HEK293 (cell line): ENCODE data around the gene LACRT.

Experiments used
- CTCF ChIA-PET: fragments of 350-600 bp; formaldehyde crosslinking; extraction: SDS; loops from one replicate; lab custom pipeline; 2021; ENCODE audit warnings: antibody characterized with exemption; lab: Yijun Ruan, JAX
- POLR2A ChIA-PET: fragments of 300-600 bp; formaldehyde crosslinking; extraction: SDS; loops from one replicate; lab custom pipeline; 2020; ENCODE audit warnings: antibody characterized with exemption, inconsistent platforms; lab: Yijun Ruan, JAX
- H3K27ac ChIP-seq: fragments of 200-500 bp; sonication (Bioruptor generic); 2 replicates; pipeline ENCODE4 v1.5.1; 2014; ENCODE audit warnings: low read depth, low read length, control low read depth, inconsistent platforms; ENCODE audit errors: extremely low read depth
- H3K36me3 ChIP-seq, 2 experiments: fragments of 200-500 bp in 1 of 2; sonication (Bioruptor generic) in 1 of 2; 1 replicate in 1 of 2; 2 replicates in 1 of 2; pipeline ENCODE4 v1.5.1; 2014 to 2017; ENCODE audit warnings: inconsistent platforms in 2 of 2, low read length in 2 of 2; ENCODE audit not compliant: control insufficient read depth in 2 of 2, insufficient read depth in 1 of 2
- H3K4me1 ChIP-seq: fragments of 200-500 bp; sonication (Bioruptor generic); 2 replicates; pipeline ENCODE4 v1.5.1; 2014; ENCODE audit warnings: mild to moderate bottlenecking, low read length, inconsistent platforms; ENCODE audit not compliant: control insufficient read depth, insufficient read depth
- H3K4me3 ChIP-seq: 2 replicates; pipeline ENCODE4 v1.5.1; 2011; ENCODE audit warnings: low read depth, mild to moderate bottlenecking, control low read depth, low read length, moderate library complexity
- H3K9me3 ChIP-seq: fragments of 200-500 bp; sonication (Bioruptor generic); 2 replicates; pipeline ENCODE4 v1.5.1; 2014; ENCODE audit warnings: low read depth, low read length, inconsistent platforms; ENCODE audit not compliant: control insufficient read depth, insufficient read depth
- ATF2 ChIP-seq: fragments of 450-650 bp; formaldehyde crosslinking; IDR thresholded peaks from 2 replicates; pipeline ENCODE4 v1.5.1; 2016; ENCODE audit warnings: missing biosample characterization, missing genetic modification characterization, low read depth
- BCL11B ChIP-seq: fragments of 450-650 bp; formaldehyde crosslinking; IDR thresholded peaks from 2 replicates; pipeline ENCODE4 v1.5.1; 2016; ENCODE audit warnings: low read depth, missing biosample characterization, missing genetic modification characterization
- HIC1 ChIP-seq: fragments of 450-650 bp; formaldehyde crosslinking; IDR thresholded peaks from 2 replicates; pipeline ENCODE4 v1.5.1; 2016; ENCODE audit warnings: missing biosample characterization, missing genetic modification characterization
- KLF10 ChIP-seq: fragments of 450-650 bp; IDR thresholded peaks from 2 replicates; pipeline ENCODE4 v1.5.1; 2018; ENCODE audit warnings: missing biosample characterization, mild to moderate bottlenecking, missing genetic modification characterization
- KLF8 ChIP-seq: fragments of 450-650 bp; formaldehyde crosslinking; IDR thresholded peaks from 2 replicates; pipeline ENCODE4 v1.5.1; 2016; ENCODE audit warnings: missing biosample characterization, missing genetic modification characterization
- SCRT2 ChIP-seq: fragments of 450-650 bp; formaldehyde crosslinking; IDR thresholded peaks from 2 replicates; pipeline ENCODE4 v1.5.1; 2016; ENCODE audit warnings: missing biosample characterization, missing genetic modification characterization
- TCF7L2 ChIP-seq: IDR thresholded peaks from 2 replicates; pipeline ENCODE4 v1.6.1; 2011; ENCODE audit warnings: low read depth, mild to moderate bottlenecking, inconsistent platforms, low read length, moderate library complexity, borderline replicate concordance
- ZFP37 ChIP-seq: fragments of 450-650 bp; formaldehyde crosslinking; IDR thresholded peaks from 2 replicates; pipeline ENCODE4 v1.5.1; 2016; ENCODE audit warnings: missing biosample characterization, missing genetic modification characterization
- ZNF223 ChIP-seq: fragments of 450-650 bp; formaldehyde crosslinking; IDR thresholded peaks from 2 replicates; pipeline ENCODE4 v1.5.1; 2016; ENCODE audit warnings: missing biosample characterization, missing genetic modification characterization
- ZNF24 ChIP-seq: fragments of 450-650 bp; formaldehyde crosslinking; IDR thresholded peaks from 2 replicates; pipeline ENCODE4 v1.5.1; 2016; ENCODE audit warnings: missing biosample characterization, missing genetic modification characterization
- ZNF280D ChIP-seq: fragments of 450-650 bp; formaldehyde crosslinking; IDR thresholded peaks from 2 replicates; pipeline ENCODE4 v1.5.1; 2016; ENCODE audit warnings: missing biosample characterization, missing genetic modification characterization
- ZNF433 ChIP-seq: fragments of 450-650 bp; formaldehyde crosslinking; IDR thresholded peaks from 2 replicates; pipeline ENCODE4 v1.5.1; 2016; ENCODE audit warnings: missing biosample characterization, missing genetic modification characterization, low read depth
- ZNF521 ChIP-seq: fragments of 450-650 bp; formaldehyde crosslinking; IDR thresholded peaks from 2 replicates; pipeline ENCODE4 v1.5.1; 2017; ENCODE audit warnings: missing biosample characterization, mild to moderate bottlenecking, missing genetic modification characterization
- ZNF529 ChIP-seq: fragments of 450-650 bp; formaldehyde crosslinking; IDR thresholded peaks from 2 replicates; pipeline ENCODE4 v1.5.1; 2017; ENCODE audit warnings: missing genetic modification characterization, missing biosample characterization; ENCODE audit not compliant: insufficient replicate concordance
- ZNF549 ChIP-seq: fragments of 450-650 bp; IDR thresholded peaks from 2 replicates; pipeline ENCODE4 v1.5.1; 2018; ENCODE audit warnings: missing biosample characterization, missing genetic modification characterization, mild to moderate bottlenecking, inconsistent platforms, moderate library complexity
- ZNF629 ChIP-seq: fragments of 450-650 bp; formaldehyde crosslinking; IDR thresholded peaks from 2 replicates; pipeline ENCODE4 v1.5.1; 2017; ENCODE audit warnings: missing biosample characterization, missing genetic modification characterization
- ZNF677 ChIP-seq: fragments of 450-650 bp; IDR thresholded peaks from 2 replicates; pipeline ENCODE4 v1.5.0; 2018; ENCODE audit warnings: missing biosample characterization, mild to moderate bottlenecking, missing genetic modification characterization, moderate library complexity
- ZNF791 ChIP-seq: fragments of 450-650 bp; formaldehyde crosslinking; IDR thresholded peaks from 2 replicates; pipeline ENCODE4 v1.5.1; 2016; ENCODE audit warnings: missing biosample characterization, missing genetic modification characterization
- ZNF792 ChIP-seq: fragments of 450-650 bp; formaldehyde crosslinking; IDR thresholded peaks from 2 replicates; pipeline ENCODE4 v1.5.1; 2016; ENCODE audit warnings: missing biosample characterization, missing genetic modification characterization
- ZNF830 ChIP-seq: fragments of 450-650 bp; IDR thresholded peaks from 2 replicates; pipeline ENCODE4 v1.5.0; 2018; ENCODE audit warnings: missing biosample characterization, missing genetic modification characterization, low read depth, mild to moderate bottlenecking, moderate library complexity
- ZSCAN30 ChIP-seq: fragments of 450-650 bp; IDR thresholded peaks from 2 replicates; pipeline ENCODE4 v1.5.1; 2018; ENCODE audit warnings: missing biosample characterization, mild to moderate bottlenecking, missing genetic modification characterization, moderate library complexity

The LACRT gene

GRCh38 chr12:54641554-54641953, 6.9 kb upstream of the LACRT start:
- TF ChIP-seq ZNF433 (no peak), ZNF791 (tag by site-specific recombination) (no peak), ZNF549 (tag by site-specific recombination) (no peak), ZNF223 (tag by site-specific recombination) (no peak), ATF2 (tag by site-specific recombination) (no peak), ZSCAN30 (tag by site-specific recombination) (no peak), ZFP37 (no peak), KLF10 (no peak), ZNF280D (tag by site-specific recombination) (no peak), ZNF629 (tag by site-specific recombination) (no peak)
- ChIA-PET CTCF (interaction anchor here (0.6 to 3.1 kb wide), 8 partner anchors 9 to 202 kb away, joined by 3 to 12 read pairs (median 3); no protein-coding TSS in a partner anchor), POLR2A (no interaction called here)
- Histone ChIP-seq H3K4me3 (no peak overlapping the region), H3K27ac (no peak overlapping the region), H3K9me3 (no peaks in the 10 kb centered on the region), H3K36me3 (no peaks in the 10 kb centered on the region), H3K4me1 (no peaks in the 10 kb centered on the region)

- POLR2A ChIA-PET = no interaction called here
- H3K4me1 ChIP-seq = no peaks in the 10 kb centered on the region
- H3K36me3 ChIP-seq = no peaks in the 10 kb centered on the region
- CTCF ChIA-PET = interaction anchor here (0.6 to 3.1 kb wide), 8 partner anchors 9 to 242 kb away, joined by 3 to 12 read pairs (median 3); no protein-coding TSS in a partner anchor
- TF ChIP-seq SCRT2 (tag by site-specific recombination) = no peak
- no peak for TF ChIP-seq ZNF830 (tag by site-specific recombination)
- TF ChIP-seq ZNF529 (tag by site-specific recombination) = no peak
- no peak for TF ChIP-seq ZNF521 (tag by site-specific recombination)
- TF ChIP-seq ZNF24 (tag by site-specific recombination) = no peak
- no peak for TF ChIP-seq KLF8
- no peak for TF ChIP-seq TCF7L2
- no peak for TF ChIP-seq ZNF792
- TF ChIP-seq HIC1 = no peak
- TF ChIP-seq ZNF677 (tag by site-specific recombination) = no peak
- TF ChIP-seq BCL11B (tag by site-specific recombination) = no peak
- H3K9me3 ChIP-seq = no peaks in the 10 kb centered on the region
- no peak overlapping the region for H3K27ac ChIP-seq
- no peak overlapping the region for H3K4me3 ChIP-seq
These were observed 6.4 kb upstream of the LACRT start for GRCh38 chr12:54641089-54641488.
